ENCODE data around the gene PRCC.
A peak's percentile ranks its signal among the peaks of the same experiment; 100 is the strongest.

Gene PRCC

GRCh38 chr1:156767101-156767878 lies at the start of gene PRCC:
PRCC (plus strand) TSS chr1:156767535; CDS start chr1:156767772, 237 bp downstream.
- peak; percentile 82 to 100 for DNase-seq

- no peak for DNase-seq
Observed at GRCh38 chr1:156721131-156721530, 46.2 kb upstream of the PRCC start.

GRCh38 chr1:156721535-156721934 lies 45.8 kb upstream of the PRCC start:
- DNase-seq: no peak

GRCh38 chr1:156725683-156726280 lies 41.6 kb upstream of the PRCC start:
- peak; percentile 70 to 79 for DNase-seq

- peak in 1 of 2 donors; percentile 26 for DNase-seq
Observed at GRCh38 chr1:156726549-156727226, 40.6 kb upstream of the PRCC start.

GRCh38 chr1:156727492-156727891 lies 39.8 kb upstream of the PRCC start:
- no peak for DNase-seq

GRCh38 chr1:156727926-156728598 lies 39.3 kb upstream of the PRCC start, which contains the start of gene METTL25B:
METTL25B (plus strand) TSS chr1:156728469; CDS start chr1:156729105, 636 bp downstream.
- peak in 1 of 2 donors; percentile 93 for DNase-seq

GRCh38 chr1:156728599-156729462 lies 38.5 kb upstream of the PRCC start, which contains the start of gene ISG20L2:
ISG20L2 (minus strand) TSS chr1:156728766; CDS start chr1:156727652, 1,114 bp downstream.
- DNase-seq: peak; percentile 93 to 98

- no peak for DNase-seq
Observed at GRCh38 chr1:156733989-156734584, 33.2 kb upstream of the PRCC start.

- DNase-seq: no peak
Observed at GRCh38 chr1:156738407-156738806, 28.9 kb upstream of the PRCC start.

- DNase-seq: no peak
Observed at GRCh38 chr1:156738916-156739315, 28.4 kb upstream of the PRCC start.

- DNase-seq: no peak
Observed at GRCh38 chr1:156740237-156740740, 27.0 kb upstream of the PRCC start.

GRCh38 chr1:156740741-156741480 lies 26.4 kb upstream of the PRCC start, which contains the start of gene MRPL24:
MRPL24 (minus strand) TSS chr1:156741088; CDS start chr1:156738704, 2,384 bp downstream.
- DNase-seq: peak; percentile 78 to 99

GRCh38 chr1:156741481-156741983 lies 25.8 kb upstream of the PRCC start:
- DNase-seq: no peak

- DNase-seq: no peak
Observed at GRCh38 chr1:156742017-156742416, 25.3 kb upstream of the PRCC start.

GRCh38 chr1:156742801-156743200 lies 24.5 kb upstream of the PRCC start:
- DNase-seq: no peak

- no peak for DNase-seq
Observed at GRCh38 chr1:156743367-156744302, 23.7 kb upstream of the PRCC start.

- DNase-seq: no peak
Observed at GRCh38 chr1:156744344-156744743, 23.0 kb upstream of the PRCC start.
